GM12878 (cell line): Measurements from ENCODE around the gene IPCEF1. TPM values are rescaled to one million over a fixed set of nuclear protein-coding genes. Genes with fewer than 3 reads are reported as not detected.

Experiments used
- ATAC-seq: fragments of 200-7000 bp; cut with Tn5 transposase; 3 replicates; pipeline ENCODE4 v1.9.1; 2020; ENCODE audit warnings: mild to moderate bottlenecking, moderate library complexity
- BruUV-seq: library from RNA; stranded (reverse); fragments of 400-500 nt; replicated peaks from 2 replicates; lab custom pipeline; 2021; lab: Mats Ljungman, UMichigan
- CTCF ChIA-PET: fragments of 300-600 bp; sonication (Branson Sonifier 250); formaldehyde crosslinking; extraction: SDS; loops from one replicate; lab custom pipeline; 2021; ENCODE audit warnings: inconsistent platforms; lab: Yijun Ruan, JAX
- POLR2A ChIA-PET: fragments of 350-600 bp; formaldehyde crosslinking; extraction: SDS; loops from one replicate; lab custom pipeline; 2021; ENCODE audit warnings: inconsistent platforms; lab: Charles Lee
- RAD21 ChIA-PET: fragments of 300-600 bp; sonication (Branson Sonifier 250); formaldehyde crosslinking; loops from one replicate; lab custom pipeline; 2023; ENCODE audit warnings: antibody characterized with exemption; ENCODE audit not compliant: unreplicated experiment; lab: Charles Lee
- SMC1A ChIA-PET: fragments of 300-600 bp; sonication (Branson Sonifier 250); formaldehyde crosslinking; loops from one replicate; lab custom pipeline; 2023; ENCODE audit not compliant: unreplicated experiment, uncharacterized antibody; lab: Charles Lee
- DNase-seq: peaks from one replicate; pipeline ENCODE4 v3.0.0-alpha.2; 2011; ENCODE audit warnings: low read depth, low spot score
- FAIRE-seq: peaks from 3 replicates; lab custom pipeline; 2011; peaks lifted over from hg19 to GRCh38; lab: Jason Lieb, UNC
- H2AFZ ChIP-seq: 2 replicates; pipeline ENCODE4 v1.6.0; 2011; ENCODE audit warnings: low read depth, low read length, control low read depth; ENCODE audit not compliant: control insufficient read depth
- H3K27ac ChIP-seq: 2 replicates; pipeline ENCODE4 v1.5.1; 2011; ENCODE audit warnings: control low read depth; ENCODE audit not compliant: control insufficient read depth, insufficient read depth
- H3K27me3 ChIP-seq, 2 experiments: replicated peaks in 1 of 2; 2 replicates each; pipeline versions ENCODE4 v1.6.0 to v1.6.1; 2011; ENCODE audit warnings: low read length in 1 of 2; ENCODE audit not compliant: control insufficient read depth in 2 of 2, insufficient read depth in 2 of 2
- H3K36me3 ChIP-seq, 2 experiments: 2 replicates each; pipeline ENCODE4 v1.5.1; 2011; ENCODE audit warnings: low read length in 1 of 2; ENCODE audit not compliant: control insufficient read depth in 2 of 2, insufficient read depth in 2 of 2
- H3K4me1 ChIP-seq: 2 replicates; pipeline ENCODE4 v1.6.1; 2011; ENCODE audit warnings: mild to moderate bottlenecking, low read length, moderate library complexity, mixed read lengths; ENCODE audit not compliant: control insufficient read depth, insufficient read depth
- H3K4me2 ChIP-seq: 2 replicates; pipeline ENCODE4 v1.6.0; 2011; ENCODE audit warnings: control low read depth; ENCODE audit not compliant: control insufficient read depth, insufficient read depth
- H3K4me3 ChIP-seq: fragments of 200-600 bp; sonication (generic); 2 replicates; pipeline ENCODE4 v1.5.1; 2016
- H3K79me2 ChIP-seq: 2 replicates; pipeline ENCODE4 v1.6.0; 2011; ENCODE audit warnings: low read length; ENCODE audit not compliant: control insufficient read depth, insufficient read depth
- H3K9ac ChIP-seq: 2 replicates; pipeline ENCODE4 v1.8.0; 2011; ENCODE audit warnings: low read length, control low read depth, mixed read lengths; ENCODE audit not compliant: control insufficient read depth, insufficient read depth
- H3K9me3 ChIP-seq: replicated peaks from 3 replicates; pipeline ENCODE4 v1.5.1; 2011; ENCODE audit warnings: mild to moderate bottlenecking, low read length; ENCODE audit not compliant: control insufficient read depth, insufficient read depth
- H4K20me1 ChIP-seq: 2 replicates; pipeline ENCODE4 v1.6.0; 2011; ENCODE audit not compliant: control insufficient read depth, insufficient read depth
- BCLAF1 ChIP-seq: fragments of 450-650 bp; IDR thresholded peaks from 2 replicates; pipeline ENCODE4 v1.6.1; 2017; ENCODE audit warnings: antibody characterized with exemption, mild to moderate bottlenecking, moderate library complexity
- PAX5 ChIP-seq: IDR thresholded peaks from 2 replicates; pipeline ENCODE4 v1.6.1; 2011; ENCODE audit warnings: low read depth, low read length, borderline replicate concordance
- RCOR1 ChIP-seq: conservative IDR thresholded peaks from 2 replicates; pipeline ENCODE4 v1.6.1; 2012; ENCODE audit warnings: low read depth, low read length, improper control_type of control experiment
- SIN3A ChIP-seq: IDR thresholded peaks from 2 replicates; pipeline ENCODE4 v1.6.1; 2012; ENCODE audit warnings: low read depth, low read length, improper control_type of control experiment
- SIX5 ChIP-seq: IDR thresholded peaks from 2 replicates; pipeline ENCODE4 v1.6.1; 2011; ENCODE audit warnings: mild to moderate bottlenecking, low read depth, low read length, moderate library complexity; ENCODE audit not compliant: severe bottlenecking
- STAT1 ChIP-seq: fragments of 450-650 bp; conservative IDR thresholded peaks from 2 replicates; pipeline ENCODE4 v1.6.1; 2014; ENCODE audit warnings: antibody characterized with exemption, mild to moderate bottlenecking
- SUZ12 ChIP-seq: fragments of 200-600 bp; sonication (generic); IDR thresholded peaks from one replicate; pipeline ENCODE4 v1.6.1; 2018; ENCODE audit warnings: antibody characterized with exemption, mild to moderate bottlenecking; ENCODE audit not compliant: unreplicated experiment
- TCF3 ChIP-seq: IDR thresholded peaks from 2 replicates; pipeline ENCODE4 v1.6.1; 2012; ENCODE audit warnings: low read depth, mild to moderate bottlenecking, low read length, borderline replicate concordance; ENCODE audit not compliant: insufficient read depth
- WRNIP1 ChIP-seq: IDR thresholded peaks from 2 replicates; pipeline ENCODE4 v1.6.1; 2011; ENCODE audit warnings: low read depth, low read length, improper control_type of control experiment, borderline replicate concordance
- WGBS: methylation state at CpG from one replicate; pipeline ENCODE4 v1.1.6; 2016; ENCODE audit warnings: low lambda C conversion rate; ENCODE audit not compliant: insufficient replicate concordance, insufficient coverage; ENCODE audit errors: missing lambda C conversion rate; 5-methylcytosine and 5-hydroxymethylcytosine counted together
- in situ Hi-C: fragments of 300-500 bp; cut with MboI; formaldehyde crosslinking; loops from 9 replicates; pipeline ENCODE4 v1.14.3; 2018; ENCODE audit warnings: mixed read lengths
- intact Hi-C: fragments of 100-400 bp; cut with micrococcal nuclease; formaldehyde crosslinking; loops from one replicate; pipeline ENCODE4 v1.14.2; 2022; ENCODE audit not compliant: unreplicated experiment
- polyA plus RNA-seq, 11 experiments: library from polyadenylated mRNA; depleted of rRNA in 4 of 11; unstranded in 6 of 11; stranded (reverse) in 5 of 11; fragments of >200 nt; fragmentation: Nextera tagmentation in 4 of 11; fragmentation: Illumina TruSeq in 1 of 11; extraction: Ambion mirVana in 4 of 11; extraction: Trizol in 1 of 11; gene quantifications; 1 replicate in 1 of 11; 2 replicates in 10 of 11; pipeline versions ENCODE4 v1.2.1 to v1.2.3, GENCODE V29; 2011 to 2016; ENCODE audit warnings: inconsistent platforms in 2 of 11, missing spikeins in 2 of 11, low read depth in 1 of 11
- total RNA-seq, 4 experiments: library from RNA; depleted of rRNA in 3 of 4; stranded (reverse); fragments of >200 nt in 3 of 4; fragmentation: Illumina TruSeq in 1 of 4; extraction: Trizol in 1 of 4; gene quantifications; 2 replicates each; pipeline versions ENCODE4 v1.2.1 to v1.2.3, GENCODE V29; 2013 to 2021

Gene IPCEF1
- total and polyA plus RNA-seq, 10 of the 15 experiments (the other 5 are each of a cell fraction or from before 2014, with no cell fraction given), result 1.3 to 137 (median 4.2) TPM

- no peak overlapping the region for H2AFZ ChIP-seq
- SMC1A ChIA-PET, result interaction anchor here (0.9 to 4.6 kb wide), 7 partner anchors 16 to 217 kb away, joined by 3 to 28 read pairs (median 4); no protein-coding TSS in a partner anchor
- no peak for TF ChIP-seq SIX5
- no peak for TF ChIP-seq WRNIP1
- no peak for TF ChIP-seq SIN3A
- TF ChIP-seq TCF3, result no peak
- TF ChIP-seq RCOR1, result no peak
- no peak for TF ChIP-seq PAX5
- TF ChIP-seq SUZ12, result no peak
- TF ChIP-seq STAT1, result no peak
- no peak for TF ChIP-seq BCLAF1
- POLR2A ChIA-PET, result no interaction called here
- no peak overlapping the region for H3K9ac ChIP-seq
- FAIRE-seq (no peak), DNase-seq (no peak), ATAC-seq (no peak)
- H3K9me3 ChIP-seq, result no peaks in the 10 kb centered on the region
- no peaks in the 10 kb centered on the region for H3K79me2 ChIP-seq
- BruUV-seq, result no TSS peak
- intact Hi-C loops, result no loop called here
- H3K4me3 ChIP-seq, result no peak overlapping the region
- WGBS, result 25% methylated on average over 4 of the region's 4 CpGs
- RAD21 ChIA-PET, result interaction anchor here (1.2 to 1.8 kb wide), 2 partner anchors 94 to 214 kb away, joined by 3 to 8 read pairs; no protein-coding TSS in a partner anchor
- in situ Hi-C loops, result no loop called here
- H3K4me2 ChIP-seq, result no peak overlapping the region
- no peaks in the 10 kb centered on the region; a peak in 1 of 4 replicates for H3K27me3 ChIP-seq
- CTCF ChIA-PET, result interaction anchor here (0.7 to 2.5 kb wide), 11 partner anchors 15 to 299 kb away, joined by 3 to 25 read pairs (median 5); no protein-coding TSS in a partner anchor
- no peaks in the 10 kb centered on the region for H3K4me1 ChIP-seq
- no peak overlapping the region for H3K27ac ChIP-seq
- H3K36me3 ChIP-seq, result no peaks in the 10 kb centered on the region
- H4K20me1 ChIP-seq, result no peaks in the 10 kb centered on the region
These were observed 14.7 kb upstream of the IPCEF1 start for GRCh38 chr6:154371281-154371680.
